ENCODE measurements around the gene NCKAP5. TPM values are rescaled to one million over a fixed set of nuclear protein-coding genes. Genes with fewer than 3 reads are reported as not detected.

The NCKAP5 gene
- total RNA-seq, 4 donors from 2014 or later = 0.55 to 6.6 (median 3.3) TPM; not detected in 1

DNA sequence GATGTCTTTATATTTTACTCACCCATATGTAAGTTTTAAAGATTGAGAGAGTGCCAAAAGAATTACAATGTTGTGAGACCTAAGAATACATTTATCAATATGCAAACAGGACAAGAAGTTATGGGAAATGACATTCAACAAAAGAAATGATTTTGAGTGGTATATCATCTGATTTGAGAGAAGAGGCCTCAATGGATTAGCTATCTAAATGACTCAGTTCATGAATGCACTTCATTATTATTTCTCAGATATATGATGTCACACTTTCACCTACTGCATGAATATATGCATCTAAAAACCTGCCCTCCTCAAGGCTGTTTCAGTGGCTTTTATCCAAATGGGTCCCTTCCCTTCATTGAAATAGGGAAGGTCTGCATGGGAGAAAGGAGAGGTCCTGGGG lies 769.9 kb downstream of the NCKAP5 start:
- Histone ChIP-seq H3K27me3 (no peaks in the 10 kb centered on the region), H3K9me3 (no peaks in the 10 kb centered on the region), H3K4me1 (no peaks in the 10 kb centered on the region), H3K27ac (no peak overlapping the region), H3K4me3 (no peak overlapping the region), H3K36me3 (no peaks in the 10 kb centered on the region)
- intact Hi-C loops (cut with DNase I; ENCODE audit: low total_unique reads) = no loop called here
- DNase-seq = no peak
- TF ChIP-seq, protein P1, sequence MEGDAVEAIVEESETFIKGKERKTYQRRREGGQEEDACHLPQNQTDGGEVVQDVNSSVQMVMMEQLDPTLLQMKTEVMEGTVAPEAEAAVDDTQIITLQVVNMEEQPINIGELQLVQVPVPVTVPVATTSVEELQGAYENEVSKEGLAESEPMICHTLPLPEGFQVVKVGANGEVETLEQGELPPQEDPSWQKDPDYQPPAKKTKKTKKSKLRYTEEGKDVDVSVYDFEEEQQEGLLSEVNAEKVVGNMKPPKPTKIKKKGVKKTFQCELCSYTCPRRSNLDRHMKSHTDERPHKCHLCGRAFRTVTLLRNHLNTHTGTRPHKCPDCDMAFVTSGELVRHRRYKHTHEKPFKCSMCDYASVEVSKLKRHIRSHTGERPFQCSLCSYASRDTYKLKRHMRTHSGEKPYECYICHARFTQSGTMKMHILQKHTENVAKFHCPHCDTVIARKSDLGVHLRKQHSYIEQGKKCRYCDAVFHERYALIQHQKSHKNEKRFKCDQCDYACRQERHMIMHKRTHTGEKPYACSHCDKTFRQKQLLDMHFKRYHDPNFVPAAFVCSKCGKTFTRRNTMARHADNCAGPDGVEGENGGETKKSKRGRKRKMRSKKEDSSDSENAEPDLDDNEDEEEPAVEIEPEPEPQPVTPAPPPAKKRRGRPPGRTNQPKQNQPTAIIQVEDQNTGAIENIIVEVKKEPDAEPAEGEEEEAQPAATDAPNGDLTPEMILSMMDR (IDR thresholded peaks at IDR 0.05) = no peak
- no peak for TF ChIP-seq POLR2A (IDR thresholded peaks at IDR 0.05)

GRCh38 chr2:132797556-132797955 lies 770.7 kb downstream of the NCKAP5 start:
- Histone ChIP-seq H3K4me3 (no peak overlapping the region), H3K9me3 (no peaks in the 10 kb centered on the region), H3K4me1 (no peaks in the 10 kb centered on the region), H3K27ac (no peak overlapping the region), H3K36me3 (no peaks in the 10 kb centered on the region), H3K27me3 (no peaks in the 10 kb centered on the region)
- no peak for DNase-seq
- TF ChIP-seq POLR2A (IDR thresholded peaks at IDR 0.05) = no peak
- TF ChIP-seq, protein P1 (IDR thresholded peaks at IDR 0.05) = no peak
- intact Hi-C loops (cut with DNase I; ENCODE audit: low total_unique reads) = no loop called here

DNA sequence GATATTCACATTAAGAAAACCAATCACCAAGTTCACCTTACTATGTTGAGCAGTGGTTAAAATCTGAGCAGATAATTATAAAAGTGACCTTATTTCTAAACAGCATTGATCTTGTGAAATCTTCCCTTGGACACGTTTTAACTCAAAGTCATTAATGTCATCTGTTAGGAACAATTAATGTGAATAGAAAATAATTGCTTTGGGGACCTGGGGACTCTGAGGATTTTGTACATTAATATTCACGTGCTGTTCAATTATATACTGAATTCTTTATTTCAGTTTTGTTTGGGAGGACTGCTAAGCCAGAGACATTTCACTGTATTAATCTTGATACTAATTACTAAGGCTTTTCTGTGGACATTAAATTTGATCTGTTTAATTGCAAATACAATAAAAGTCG lies 771.2 kb downstream of the NCKAP5 start:
- H3K27ac ChIP-seq = no peak overlapping the region
- H3K36me3 ChIP-seq = no peaks in the 10 kb centered on the region
- TF ChIP-seq, protein P1 (IDR thresholded peaks at IDR 0.05) = no peak
- TF ChIP-seq POLR2A (IDR thresholded peaks at IDR 0.05) = no peak
- intact Hi-C loops (cut with DNase I; ENCODE audit: low total_unique reads) = no loop called here
- H3K4me3 ChIP-seq = no peak overlapping the region
- H3K27me3 ChIP-seq = no peaks in the 10 kb centered on the region
- no peak for DNase-seq
- H3K9me3 ChIP-seq = no peaks in the 10 kb centered on the region
- H3K4me1 ChIP-seq = no peaks in the 10 kb centered on the region

- Histone ChIP-seq H3K9me3 (no peaks in the 10 kb centered on the region), H3K4me3 (no peak overlapping the region), H3K27me3 (no peaks in the 10 kb centered on the region), H3K36me3 (no peaks in the 10 kb centered on the region), H3K4me1 (no peaks in the 10 kb centered on the region), H3K27ac (no peak overlapping the region)
- TF ChIP-seq, protein P1 (IDR thresholded peaks at IDR 0.05) = no peak
- TF ChIP-seq POLR2A (IDR thresholded peaks at IDR 0.05) = no peak
- no peak for DNase-seq
- intact Hi-C loops (cut with DNase I; ENCODE audit: low total_unique reads) = no loop called here
These were observed 773.0 kb downstream of the NCKAP5 start for GRCh38 chr2:132795220-132795619.

GRCh38 chr2:132793532-132793931 lies 774.7 kb downstream of the NCKAP5 start:
- Histone ChIP-seq H3K4me1 (no peaks in the 10 kb centered on the region), H3K4me3 (no peak overlapping the region), H3K36me3 (no peaks in the 10 kb centered on the region), H3K27me3 (no peaks in the 10 kb centered on the region), H3K9me3 (no peaks in the 10 kb centered on the region), H3K27ac (no peak overlapping the region)
- DNase-seq = no peak
- intact Hi-C loops (cut with DNase I; ENCODE audit: low total_unique reads) = no loop called here
- TF ChIP-seq, protein P1 (IDR thresholded peaks at IDR 0.05) = no peak
- TF ChIP-seq POLR2A (IDR thresholded peaks at IDR 0.05) = no peak
